Thyroid gland (tissue), 4 donors: ENCODE measurements around the gene TOM1L2.

Source experiments
- POLR2A ChIP-seq, 2 donors: fragments of 450-650 bp; IDR thresholded peaks; one replicate each; pipeline ENCODE4 v1.6.1; 2017; ENCODE audit warnings: antibody characterized with exemption in 2 of 2, mild to moderate bottlenecking in 2 of 2, moderate library complexity in 1 of 2
- TF ChIP-seq, protein P1 (sequence below), 6 experiments: fragments of 200-600 bp in 3 of 6; fragments of 450-650 bp in 3 of 6; sonication (generic) in 3 of 6; IDR thresholded peaks; one replicate each; pipeline ENCODE4 v1.5.1; 2016 to 2019; ENCODE audit warnings: antibody characterized with exemption in 6 of 6, mild to moderate bottlenecking in 2 of 6, inconsistent platforms in 1 of 6, moderate library complexity in 1 of 6

DNA sequence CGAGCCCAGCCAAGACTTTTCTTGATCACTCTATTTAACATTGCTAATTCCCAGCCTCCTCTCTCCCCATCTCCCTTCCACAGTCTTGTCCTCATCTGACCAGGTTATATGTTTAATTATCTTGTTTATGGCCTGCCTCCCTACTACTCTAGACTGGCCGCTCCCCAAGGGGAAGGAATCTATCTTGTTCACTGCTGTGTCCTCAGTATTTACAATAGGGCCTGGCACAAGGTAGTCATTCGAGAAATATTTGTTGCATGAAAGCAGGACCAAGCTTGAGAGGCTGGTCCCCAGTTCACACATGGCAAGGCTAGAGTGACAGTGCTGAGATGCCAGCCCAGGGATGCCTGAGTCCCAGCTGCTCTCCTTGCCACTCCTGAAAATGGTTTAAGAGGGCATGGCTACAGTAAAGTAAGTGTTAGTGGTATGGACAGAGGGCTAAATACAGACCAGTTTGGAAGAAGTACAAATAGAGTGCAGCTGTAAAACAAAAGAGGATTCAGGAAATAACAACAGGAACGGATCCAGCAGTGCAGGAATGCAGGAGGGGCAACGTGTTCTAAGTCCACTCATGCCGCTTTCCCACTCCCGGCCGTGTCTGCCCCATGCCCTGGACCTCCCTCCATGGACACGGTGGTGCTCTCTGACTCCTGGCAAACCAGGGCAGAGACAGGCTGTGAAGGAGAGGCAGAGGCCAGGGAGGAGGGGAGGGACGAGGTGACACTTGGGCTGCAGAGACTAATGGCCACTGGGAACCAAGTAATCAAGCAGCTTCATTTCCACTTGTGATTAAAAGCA lies 65.6 kb downstream of the TOM1L2 start:
- TF ChIP-seq, protein P1, sequence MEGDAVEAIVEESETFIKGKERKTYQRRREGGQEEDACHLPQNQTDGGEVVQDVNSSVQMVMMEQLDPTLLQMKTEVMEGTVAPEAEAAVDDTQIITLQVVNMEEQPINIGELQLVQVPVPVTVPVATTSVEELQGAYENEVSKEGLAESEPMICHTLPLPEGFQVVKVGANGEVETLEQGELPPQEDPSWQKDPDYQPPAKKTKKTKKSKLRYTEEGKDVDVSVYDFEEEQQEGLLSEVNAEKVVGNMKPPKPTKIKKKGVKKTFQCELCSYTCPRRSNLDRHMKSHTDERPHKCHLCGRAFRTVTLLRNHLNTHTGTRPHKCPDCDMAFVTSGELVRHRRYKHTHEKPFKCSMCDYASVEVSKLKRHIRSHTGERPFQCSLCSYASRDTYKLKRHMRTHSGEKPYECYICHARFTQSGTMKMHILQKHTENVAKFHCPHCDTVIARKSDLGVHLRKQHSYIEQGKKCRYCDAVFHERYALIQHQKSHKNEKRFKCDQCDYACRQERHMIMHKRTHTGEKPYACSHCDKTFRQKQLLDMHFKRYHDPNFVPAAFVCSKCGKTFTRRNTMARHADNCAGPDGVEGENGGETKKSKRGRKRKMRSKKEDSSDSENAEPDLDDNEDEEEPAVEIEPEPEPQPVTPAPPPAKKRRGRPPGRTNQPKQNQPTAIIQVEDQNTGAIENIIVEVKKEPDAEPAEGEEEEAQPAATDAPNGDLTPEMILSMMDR (IDR thresholded peaks at IDR 0.05) = no peak
- no peak for TF ChIP-seq POLR2A (IDR thresholded peaks at IDR 0.05)
